Endothelial cell of umbilical vein (primary cell): Measurements from ENCODE around the gene AKAP8L. TPM values are rescaled to one million over a fixed set of nuclear protein-coding genes. Genes with fewer than 3 reads are reported as not detected.

Experiments
- BruUV-seq: library from RNA; stranded (reverse); fragments of 400-500 nt; replicated peaks from 2 replicates; lab custom pipeline; 2021; lab: Mats Ljungman, UMichigan
- CTCF ChIA-PET: fragments of 300-600, 350-600 bp; sonication (Branson Sonifier 250); formaldehyde crosslinking; loops from one replicate; lab custom pipeline; 2021; ENCODE audit warnings: antibody characterized with exemption, inconsistent platforms; lab: Charles Lee
- POLR2A ChIA-PET: fragments of 300-600, 350-600 bp; sonication (Branson Sonifier 250); formaldehyde crosslinking; loops from one replicate; lab custom pipeline; 2021; ENCODE audit warnings: antibody characterized with exemption, inconsistent platforms; lab: Charles Lee
- DNase-seq: peaks from one replicate; pipeline ENCODE4 v3.0.0-alpha.2; 2011; ENCODE audit warnings: low read depth, low spot score
- FAIRE-seq: peaks from 2 replicates; lab custom pipeline; 2011; peaks lifted over from hg19 to GRCh38; lab: Jason Lieb, UNC
- H2AFZ ChIP-seq: 2 replicates; pipeline ENCODE4 v1.6.0; 2012; ENCODE audit warnings: low read depth, low read length, control low read depth, inconsistent platforms
- H3K27ac ChIP-seq: 2 replicates; pipeline ENCODE4 v1.5.1; 2011; ENCODE audit warnings: low read depth, mild to moderate bottlenecking, control low read depth, low read length, moderate library complexity; ENCODE audit not compliant: insufficient read depth
- H3K27me3 ChIP-seq, 2 experiments: 2 replicates each; pipeline versions ENCODE4 v1.6.0 to v1.6.1; 2011; ENCODE audit warnings: low read length in 2 of 2, mixed read lengths in 1 of 2; ENCODE audit not compliant: control insufficient read depth in 2 of 2, insufficient read depth in 2 of 2
- H3K36me3 ChIP-seq, 2 experiments: 2 replicates in 1 of 2; 3 replicates in 1 of 2; pipeline ENCODE4 v1.5.1; 2011; ENCODE audit warnings: low read length in 2 of 2, mild to moderate bottlenecking in 1 of 2, moderate library complexity in 1 of 2; ENCODE audit not compliant: control insufficient read depth in 2 of 2, insufficient read depth in 2 of 2; ENCODE audit errors: extremely low read depth in 1 of 2
- H3K4me1 ChIP-seq: 3 replicates; pipeline ENCODE4 v1.5.1; 2011; ENCODE audit warnings: mild to moderate bottlenecking, low read length; ENCODE audit not compliant: control insufficient read depth, insufficient read depth; ENCODE audit errors: extremely low read depth
- H3K4me2 ChIP-seq: 2 replicates; pipeline ENCODE4 v1.6.1; 2011; ENCODE audit warnings: low read length, control low read depth, mixed read lengths; ENCODE audit not compliant: insufficient read depth
- H3K4me3 ChIP-seq, 3 experiments: fragments of 200-600 bp in 1 of 3; sonication (generic), shearing (Covaris generic) in 1 of 3; replicated peaks in 1 of 3; 2 replicates each; pipeline ENCODE4 v1.5.1; 2011 to 2016; ENCODE audit warnings: control low read depth in 3 of 3, low read length in 3 of 3, mild to moderate bottlenecking in 2 of 3, inconsistent platforms in 1 of 3, low read depth in 1 of 3, moderate library complexity in 1 of 3; ENCODE audit not compliant: insufficient read depth in 1 of 3
- H3K79me2 ChIP-seq: 2 replicates; pipeline ENCODE4 v1.6.0; 2012; ENCODE audit warnings: low read length, inconsistent platforms; ENCODE audit not compliant: control insufficient read depth, insufficient read depth
- H3K9ac ChIP-seq: replicated peaks from 2 replicates; pipeline ENCODE3; 2011; ENCODE audit warnings: low read length, control low read depth; ENCODE audit not compliant: insufficient read depth; ENCODE audit errors: extremely low read depth
- H3K9me1 ChIP-seq: replicated peaks from 3 replicates; pipeline ENCODE4 v1.6.0; 2011; ENCODE audit warnings: mild to moderate bottlenecking, low read length; ENCODE audit not compliant: control insufficient read depth, insufficient read depth; ENCODE audit errors: extremely low read depth
- H3K9me3 ChIP-seq: replicated peaks from 2 replicates; pipeline ENCODE4 v1.5.1; 2012; ENCODE audit warnings: low read length, inconsistent platforms; ENCODE audit not compliant: control insufficient read depth, insufficient read depth
- H4K20me1 ChIP-seq: replicated peaks from 2 replicates; pipeline ENCODE3; 2011; ENCODE audit warnings: mild to moderate bottlenecking, low read length; ENCODE audit not compliant: control insufficient read depth, insufficient read depth; ENCODE audit errors: extremely low read depth
- CTCF ChIP-seq, 2 donors: IDR thresholded peaks; 1 replicate in 1 of 2; 2 replicates in 1 of 2; pipeline ENCODE4 v1.5.1; 2011; ENCODE audit warnings: low read length in 2 of 2, mild to moderate bottlenecking in 2 of 2, moderate library complexity in 2 of 2, control low read depth in 1 of 2, inconsistent platforms in 1 of 2, low read depth in 1 of 2; ENCODE audit not compliant: insufficient read depth in 1 of 2; ENCODE audit errors: extremely low read depth in 1 of 2
- EZH2 ChIP-seq: IDR thresholded peaks from 2 replicates; pipeline ENCODE4 v1.6.1; 2012; ENCODE audit warnings: borderline replicate concordance, low read depth, mild to moderate bottlenecking, moderate library complexity, low read length, inconsistent platforms; ENCODE audit not compliant: severe bottlenecking
- FOS ChIP-seq: IDR thresholded peaks from 2 replicates; pipeline ENCODE4 v1.6.1; 2011; ENCODE audit warnings: mild to moderate bottlenecking, low read length, moderate library complexity, borderline replicate concordance; ENCODE audit not compliant: insufficient read depth
- GATA2 ChIP-seq: IDR thresholded peaks from 2 replicates; pipeline ENCODE4 v1.7.0; 2011; ENCODE audit warnings: low read depth, mild to moderate bottlenecking, moderate library complexity, mixed read lengths, low read length; ENCODE audit not compliant: insufficient read length, insufficient read depth
- JUN ChIP-seq: IDR thresholded peaks from 2 replicates; pipeline ENCODE4 v1.6.1; 2011; ENCODE audit warnings: borderline replicate concordance, low read depth; ENCODE audit not compliant: insufficient read length, insufficient read depth
- MYC ChIP-seq: IDR thresholded peaks from one replicate; pipeline ENCODE4 v1.6.1; 2011; ENCODE audit warnings: mild to moderate bottlenecking, low read depth, low read length
- POLR2A ChIP-seq: IDR thresholded peaks from 2 replicates; pipeline ENCODE4 v1.6.1; 2012; ENCODE audit warnings: low read depth, mild to moderate bottlenecking, control low read depth, low read length
- POLR2AphosphoS5 ChIP-seq: IDR thresholded peaks from 2 replicates; pipeline ENCODE4 v1.6.1; 2012; ENCODE audit warnings: low read depth, mild to moderate bottlenecking, control low read depth, low read length, moderate library complexity; ENCODE audit not compliant: insufficient read depth
- dilution Hi-C: fragments of 300-500 bp; cut with MboI; formaldehyde crosslinking; loops from one replicate; pipeline ENCODE4 v1.15.0; 2019; ENCODE audit warnings: low sequenced_read_pairs; ENCODE audit not compliant: extremely low pct_ligation_motif_present
- intact Hi-C: fragments of 100-400 bp; cut with micrococcal nuclease; formaldehyde crosslinking; loops from one replicate; pipeline ENCODE4 v1.10.0; 2022
- polyA plus RNA-seq, 4 experiments: library from polyadenylated mRNA; depleted of rRNA in 3 of 4; stranded (reverse) in 3 of 4; unstranded in 1 of 4; fragments of >200 nt; gene quantifications; 2 replicates each; pipeline versions ENCODE4 v1.2.1 to v1.2.3, GENCODE V29; 2011 to 2012; ENCODE audit warnings: missing spikeins in 1 of 4
- total RNA-seq: library from RNA; stranded (reverse); gene quantifications from 2 replicates; pipeline ENCODE4 v1.2.3, GENCODE V29; 2021
- TF ChIP-seq, protein P1 (sequence below): IDR thresholded peaks from 2 replicates; pipeline ENCODE4 v1.6.1; 2011; ENCODE audit not compliant: insufficient read depth, insufficient read length

AKAP8L gene
- total and polyA plus RNA-seq, 2 donors (not counting 3 experiments of a cell fraction or from before 2014, with no cell fraction given): 63.9 to 99.6 TPM

GRCh38 chr19:15371119-15371518, 47.7 kb downstream of the AKAP8L start:
- ChIA-PET POLR2A (interaction anchor here (0.7 kb wide), 1 partner anchor 118 kb away, joined by 6 read pairs; no protein-coding TSS in a partner anchor), CTCF (no interaction called here)
- Histone ChIP-seq H3K4me2 (no peak overlapping the region), H3K9ac (no peak overlapping the region), H3K79me2 (peaks cover 33% of the 10 kb centered on the region), H2AFZ (no peak overlapping the region), H3K9me1 (no peaks in the 10 kb centered on the region), H4K20me1 (no peaks in the 10 kb centered on the region), H3K36me3 (peaks cover 27 to 44% of the 10 kb centered on the region in 2 experiments), H3K4me1 (peaks cover 4% of the 10 kb centered on the region), H3K9me3 (no peaks in the 10 kb centered on the region), H3K4me3 (no peak overlapping the region), H3K27ac (no peak overlapping the region), H3K27me3 (no peaks in the 10 kb centered on the region)
- no TSS peak for BruUV-seq
- intact Hi-C loops: no loop called here
- TF ChIP-seq POLR2AphosphoS5: no peak
- dilution Hi-C loops: no loop called here
- DNase-seq (no peak), FAIRE-seq (no peak)

GRCh38 chr19:15369594-15369891, 49.2 kb downstream of the AKAP8L start:
- dilution Hi-C loops (no loop called here), intact Hi-C loops (no loop called here)
- H4K20me1 ChIP-seq: no peaks in the 10 kb centered on the region
- H3K27me3 ChIP-seq: no peaks in the 10 kb centered on the region
- POLR2A ChIA-PET: no interaction called here
- H3K36me3 ChIP-seq: peaks cover 35 to 52% of the 10 kb centered on the region in 2 experiments
- H3K9me3 ChIP-seq: no peaks in the 10 kb centered on the region
- no peak for DNase-seq
- H3K9me1 ChIP-seq: no peaks in the 10 kb centered on the region
- no peak overlapping the region for H3K4me2 ChIP-seq
- H3K4me1 ChIP-seq: no peaks in the 10 kb centered on the region
- no peak for FAIRE-seq
- no TSS peak for BruUV-seq
- no peak for TF ChIP-seq POLR2AphosphoS5
- no peak for TF ChIP-seq FOS
- TF ChIP-seq, protein P1, sequence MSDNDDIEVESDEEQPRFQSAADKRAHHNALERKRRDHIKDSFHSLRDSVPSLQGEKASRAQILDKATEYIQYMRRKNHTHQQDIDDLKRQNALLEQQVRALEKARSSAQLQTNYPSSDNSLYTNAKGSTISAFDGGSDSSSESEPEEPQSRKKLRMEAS: no peak
- TF ChIP-seq POLR2A: no peak
- no peak for TF ChIP-seq JUN
- TF ChIP-seq EZH2: no peak
- TF ChIP-seq MYC: no peak
- TF ChIP-seq GATA2: no peak
- no peak for TF ChIP-seq CTCF (IDR thresholded peaks at IDR 0.05; ENCODE audit: extremely low read depth in 1 of 2, insufficient read depth in 1 of 2, low read depth in 1 of 2, low read length in 2 of 2)
- CTCF ChIA-PET: no interaction called here
- no peak overlapping the region for H3K4me3 ChIP-seq
- peaks cover 19% of the 10 kb centered on the region for H3K79me2 ChIP-seq
- no peak overlapping the region for H3K9ac ChIP-seq
- H2AFZ ChIP-seq: no peak overlapping the region
- H3K27ac ChIP-seq: no peak overlapping the region
